IPS DF 6.9 (cell line): ENCODE measurements around the gene ZYX.
"Not testable (repeated sequence)": the region's sequence is repeated elsewhere in the genome, so short reads cannot be mapped to it uniquely, and the experiment has no call there.

Experiments
- DNase-seq: peaks from one replicate; pipeline ENCODE4 v3.0.0-alpha.2; 2013; ENCODE audit warnings: low read depth, low spot score
- H3K27ac ChIP-seq: one replicate; pipeline ENCODE4 v1.5.1; 2013; ENCODE audit warnings: low read length, control low read depth
- H3K27me3 ChIP-seq: 2 replicates; pipeline ENCODE4 v1.6.1; 2013; ENCODE audit warnings: mild to moderate bottlenecking, low read length; ENCODE audit not compliant: control insufficient read depth, insufficient read depth
- H3K36me3 ChIP-seq: 2 replicates; pipeline ENCODE4 v1.6.1; 2013; ENCODE audit warnings: low read length; ENCODE audit not compliant: control insufficient read depth, insufficient read depth
- H3K4me1 ChIP-seq: 2 replicates; pipeline ENCODE4 v1.6.1; 2013; ENCODE audit warnings: low read length; ENCODE audit not compliant: control insufficient read depth, insufficient read depth
- H3K4me3 ChIP-seq: 2 replicates; pipeline ENCODE4 v1.5.1; 2013; ENCODE audit warnings: mild to moderate bottlenecking, low read length
- H3K9me3 ChIP-seq: 2 replicates; pipeline ENCODE4 v1.6.1; 2013; ENCODE audit warnings: low read length, inconsistent platforms; ENCODE audit not compliant: control insufficient read depth, insufficient read depth
- WGBS: extraction: QIAGEN DNeasy Blood & Tissue Kit; methylation state at CpG from one replicate; pipeline ENCODE4 v1.1.7; 2013; ENCODE audit warnings: mixed read lengths, missing lambda C conversion rate; ENCODE audit not compliant: insufficient read length, insufficient coverage; 5-methylcytosine and 5-hydroxymethylcytosine counted together

Gene ZYX

DNA sequence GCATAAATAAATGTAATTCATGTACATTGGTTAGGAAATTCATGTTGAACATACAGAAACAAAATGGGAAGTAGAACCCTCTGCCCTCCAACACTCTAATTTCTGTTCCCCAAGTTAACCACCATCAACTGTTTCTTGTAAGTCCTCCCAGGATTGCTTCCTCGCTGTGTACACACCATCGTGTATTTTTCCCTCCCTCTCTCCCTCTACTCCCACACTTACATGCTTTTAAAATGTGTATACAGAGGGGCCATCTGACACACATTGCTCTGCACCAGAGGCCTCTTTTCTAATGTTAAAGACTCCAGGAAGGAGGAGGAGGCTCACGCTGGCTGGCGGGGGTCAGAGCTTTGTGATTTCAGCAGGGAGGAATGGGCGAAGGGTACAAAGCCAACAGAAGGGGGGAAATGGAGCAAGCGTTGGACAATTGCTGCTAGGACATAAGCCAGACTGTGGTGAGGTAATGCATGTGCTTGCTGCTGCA, 29.4 kb downstream of the ZYX start:
- WGBS: no CpG with 5 or more reads among the region's 6 CpGs
- Histone ChIP-seq H3K27ac (no peak overlapping the region), H3K4me3 (no peak overlapping the region), H3K9me3 (no peaks in the 10 kb centered on the region), H3K36me3 (peaks cover 6% of the 10 kb centered on the region; the same call in 1 of the 2 replicates), H3K4me1 (peaks cover 18% of the 10 kb centered on the region), H3K27me3 (no peaks in the 10 kb centered on the region)
- DNase-seq: no peak

DNA sequence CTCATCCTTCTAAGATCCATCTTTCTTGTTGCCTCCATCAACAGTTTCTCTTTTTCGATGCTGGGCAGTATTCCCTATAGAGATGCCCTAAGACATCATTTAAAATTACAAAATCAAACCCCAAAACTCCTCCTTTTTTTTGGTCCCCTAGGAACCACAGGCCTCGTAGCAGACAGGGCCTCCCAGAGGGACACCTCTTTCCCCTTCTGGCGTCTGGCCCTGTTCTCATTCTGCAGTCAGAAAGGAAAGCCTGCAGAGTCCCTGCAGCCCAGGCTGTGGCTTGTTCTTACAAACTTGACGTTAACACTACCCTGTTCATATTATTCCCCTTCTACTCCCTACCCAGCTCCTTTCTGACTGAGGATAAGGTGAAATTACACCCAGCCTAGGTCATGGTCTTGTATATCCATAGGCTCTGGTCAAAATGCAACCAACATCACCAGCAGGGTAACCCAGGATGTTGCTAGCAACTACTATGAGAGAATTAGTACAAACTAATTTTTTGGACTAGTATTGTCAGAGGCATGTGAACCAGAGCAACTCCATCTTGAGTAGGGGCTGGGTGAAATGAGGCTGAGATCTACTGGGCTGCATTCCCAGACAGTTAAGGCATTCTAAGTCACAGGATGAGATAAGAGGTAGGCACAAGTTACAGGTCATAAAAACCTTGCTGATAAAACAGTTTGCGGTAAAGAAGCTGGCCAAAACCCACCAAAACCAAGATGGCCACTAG, 31.0 kb downstream of the ZYX start:
- no peaks in the 10 kb centered on the region for H3K9me3 ChIP-seq
- WGBS: no CpG with 5 or more reads among the region's 5 CpGs

DNA sequence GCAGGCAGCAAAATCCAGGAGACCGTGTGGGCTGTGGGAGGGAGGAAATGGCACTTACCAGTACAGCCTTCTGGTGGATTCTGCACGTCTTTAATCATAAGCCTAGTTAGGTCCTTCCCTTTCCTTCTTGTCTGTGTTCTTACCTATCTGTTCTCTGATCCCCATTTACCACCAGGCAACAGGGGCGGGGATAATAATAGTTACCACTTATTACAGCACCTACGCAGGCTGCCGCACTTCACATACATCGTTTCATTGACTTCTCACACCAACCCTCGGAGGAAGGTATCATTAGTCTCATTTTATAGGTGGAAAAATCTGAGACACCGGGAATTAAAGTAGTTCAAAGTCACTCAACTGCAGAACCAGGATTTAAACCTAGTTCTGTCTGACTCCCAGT, 32.0 kb downstream of the ZYX start:
- Histone ChIP-seq H3K36me3 (no peaks in the 10 kb centered on the region), H3K4me1 (peaks cover 10% of the 10 kb centered on the region; the same call in 1 of the 2 replicates), H3K4me3 (no peak overlapping the region), H3K27ac (no peak overlapping the region), H3K27me3 (no peaks in the 10 kb centered on the region), H3K9me3 (no peaks in the 10 kb centered on the region)
- no peak for DNase-seq
- no CpG with 5 or more reads among the region's 8 CpGs for WGBS

More for the DNA sequence above, 31.0 kb downstream of the ZYX start:
- no peaks in the 10 kb centered on the region for H3K36me3 ChIP-seq
- DNase-seq: no peak
- H3K4me1 ChIP-seq: peaks cover 10% of the 10 kb centered on the region
- H3K4me3 ChIP-seq: no peak overlapping the region
- H3K27ac ChIP-seq: no peak overlapping the region
- H3K27me3 ChIP-seq: no peaks in the 10 kb centered on the region

GRCh38 chr7:143415209-143415608, 34.1 kb downstream of the ZYX start:
- not testable (repeated sequence) for H3K4me1 ChIP-seq, H3K36me3 ChIP-seq, H3K27me3 ChIP-seq, DNase-seq, H3K27ac ChIP-seq, H3K9me3 ChIP-seq, H3K4me3 ChIP-seq
- WGBS: no CpG with 5 or more reads among the region's 7 CpGs

DNA sequence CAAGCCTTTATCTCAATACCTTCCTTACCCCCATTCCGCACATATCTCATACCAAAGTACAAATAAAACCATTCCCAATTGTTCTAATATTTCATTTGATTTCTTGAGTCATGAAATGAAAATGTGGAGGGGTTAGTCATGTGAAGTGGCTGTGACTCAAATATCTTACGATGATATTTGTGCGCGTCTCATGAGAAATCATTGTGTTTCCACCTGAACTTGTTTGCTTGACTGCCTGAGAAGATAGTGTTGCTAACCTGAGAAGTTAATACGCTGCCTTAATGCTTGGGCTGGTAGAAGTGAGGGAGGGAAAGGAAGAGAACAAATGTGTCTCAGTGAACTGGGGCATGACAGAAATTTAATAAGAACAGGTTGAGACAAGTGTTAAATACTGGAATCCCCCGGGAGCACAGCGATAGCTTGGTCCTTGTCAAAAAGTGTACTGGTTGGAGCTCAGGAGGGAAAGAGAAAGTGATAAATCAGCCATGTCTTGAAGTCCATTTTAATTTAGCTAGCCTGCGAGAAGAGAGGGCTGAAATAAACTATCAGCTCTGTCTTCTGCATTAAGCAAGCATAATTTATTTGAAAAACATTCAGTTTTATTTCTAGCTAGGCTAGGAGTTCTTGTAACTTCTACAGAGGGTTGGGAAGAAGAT, 34.7 kb downstream of the ZYX start:
- peaks cover 8% of the 10 kb centered on the region; the same call in 1 of the 2 replicates for H3K4me1 ChIP-seq
- no peaks in the 10 kb centered on the region for H3K27me3 ChIP-seq
- no peak overlapping the region for H3K4me3 ChIP-seq
- 100% methylated on average over 1 of the region's 8 CpGs for WGBS
- no peak for DNase-seq
- no peak overlapping the region for H3K27ac ChIP-seq
- H3K36me3 ChIP-seq: no peaks in the 10 kb centered on the region
- no peaks in the 10 kb centered on the region for H3K9me3 ChIP-seq

GRCh38 chr7:143416565-143417149, 35.5 kb downstream of the ZYX start:
- no peak overlapping the region for H3K27ac ChIP-seq
- WGBS: no CpG with 5 or more reads among the region's 3 CpGs
- H3K9me3 ChIP-seq: no peaks in the 10 kb centered on the region
- no peak overlapping the region for H3K4me3 ChIP-seq
- no peak for DNase-seq
- H3K27me3 ChIP-seq: no peaks in the 10 kb centered on the region
- H3K4me1 ChIP-seq: peaks cover 4% of the 10 kb centered on the region; the same call in 1 of the 2 replicates
- H3K36me3 ChIP-seq: no peaks in the 10 kb centered on the region

GRCh38 chr7:143417734-143418383, 36.7 kb downstream of the ZYX start:
- WGBS: no CpG with 5 or more reads among the region's 1 CpG

GRCh38 chr7:143418681-143419458, 37.7 kb downstream of the ZYX start:
- Histone ChIP-seq H3K27ac (no peak overlapping the region), H3K4me1 (peaks cover 2% of the 10 kb centered on the region; the same call in 1 of the 2 replicates), H3K9me3 (no peaks in the 10 kb centered on the region), H3K4me3 (no peak overlapping the region), H3K27me3 (no peaks in the 10 kb centered on the region), H3K36me3 (no peaks in the 10 kb centered on the region)
- no CpG with 5 or more reads among the region's 11 CpGs for WGBS
- no peak for DNase-seq

More at GRCh38 chr7:143417734-143418383, 36.7 kb downstream of the ZYX start:
- Histone ChIP-seq H3K9me3 (no peaks in the 10 kb centered on the region), H3K27me3 (no peaks in the 10 kb centered on the region), H3K27ac (no peak overlapping the region), H3K36me3 (no peaks in the 10 kb centered on the region), H3K4me3 (no peak overlapping the region), H3K4me1 (peaks cover 2% of the 10 kb centered on the region; the same call in 1 of the 2 replicates)
- DNase-seq: no peak

DNA sequence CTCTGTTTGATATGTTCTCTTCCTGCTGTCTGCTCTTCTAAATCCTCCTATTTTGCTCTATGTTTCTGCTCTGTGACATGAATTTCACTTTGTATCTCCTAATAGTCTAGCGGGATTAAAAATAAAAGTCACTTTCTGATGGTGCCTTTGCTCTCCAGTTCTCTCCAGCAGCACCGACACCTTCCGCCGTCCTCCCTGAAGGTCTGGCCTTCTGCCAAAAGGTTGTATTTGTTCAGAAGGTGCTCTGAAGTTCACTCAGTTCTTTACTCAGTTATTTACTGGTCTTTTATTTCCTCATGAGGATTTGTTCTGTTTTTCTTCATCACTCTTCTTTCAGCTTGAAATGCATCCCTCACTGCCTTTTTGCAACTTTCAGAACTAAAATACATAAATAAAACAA, 38.7 kb downstream of the ZYX start:
- no peak overlapping the region for H3K27ac ChIP-seq
- no peak overlapping the region for H3K4me3 ChIP-seq
- H3K4me1 ChIP-seq: peaks cover 2% of the 10 kb centered on the region; the same call in 1 of the 2 replicates
- no peaks in the 10 kb centered on the region for H3K9me3 ChIP-seq
- no peaks in the 10 kb centered on the region for H3K27me3 ChIP-seq
- no peak for DNase-seq
- WGBS: no CpG with 5 or more reads among the region's 4 CpGs
- H3K36me3 ChIP-seq: no peaks in the 10 kb centered on the region
